Muscle of back (tissue), 11 donors: ENCODE results near the gene AVP. TPM values are rescaled to one million over a fixed set of nuclear protein-coding genes. Genes with fewer than 3 reads are reported as not detected.

Experiments
- DNase-seq, 3 donors: peaks; one replicate each; pipeline versions ENCODE4 v3.0.0 to v3.0.0-alpha.2; 2013
- polyA plus RNA-seq, 10 donors: library from polyadenylated mRNA; unstranded; fragments of 120-200 nt; gene quantifications; one replicate each; pipeline ENCODE4 v1.2.1, GENCODE V29; 2013; ENCODE audit not compliant: insufficient read length in 10 of 10

AVP gene
- polyA plus RNA-seq, 10 donors, result 0.26 to 0.45 (median 0.28) TPM; not detected in 7

DNA sequence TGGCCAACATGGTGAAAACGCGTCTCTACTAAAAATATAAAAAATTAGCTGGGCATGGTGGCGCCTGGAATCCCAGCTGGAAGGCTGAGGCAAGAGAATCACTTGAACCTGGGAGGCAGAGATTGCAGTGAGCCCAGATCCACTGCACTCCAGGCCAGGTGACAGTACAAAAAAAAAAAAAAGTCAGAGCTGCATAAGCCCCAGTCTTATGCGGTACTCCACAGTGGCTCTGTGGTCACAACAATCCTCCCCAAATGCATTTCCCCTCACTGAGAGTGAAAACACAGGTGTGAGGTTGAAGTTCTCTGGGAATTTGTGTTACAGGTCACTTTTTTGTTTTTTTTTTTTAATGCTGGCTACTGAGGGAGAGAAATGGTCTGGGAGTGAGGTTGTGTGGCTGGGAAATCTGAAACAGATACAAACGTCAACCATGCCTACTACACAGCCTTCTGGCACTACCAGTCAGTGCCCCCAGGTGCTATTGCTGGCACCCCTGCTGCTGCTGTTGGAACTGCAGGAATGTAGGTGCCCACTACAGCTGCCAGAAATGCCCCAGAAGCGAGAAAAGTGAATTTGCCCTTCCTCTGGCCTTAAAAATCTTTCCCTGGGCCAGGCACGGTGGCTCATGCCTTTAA is 33.0 kb downstream of the AVP start:
- DNase-seq, result no peak

DNA sequence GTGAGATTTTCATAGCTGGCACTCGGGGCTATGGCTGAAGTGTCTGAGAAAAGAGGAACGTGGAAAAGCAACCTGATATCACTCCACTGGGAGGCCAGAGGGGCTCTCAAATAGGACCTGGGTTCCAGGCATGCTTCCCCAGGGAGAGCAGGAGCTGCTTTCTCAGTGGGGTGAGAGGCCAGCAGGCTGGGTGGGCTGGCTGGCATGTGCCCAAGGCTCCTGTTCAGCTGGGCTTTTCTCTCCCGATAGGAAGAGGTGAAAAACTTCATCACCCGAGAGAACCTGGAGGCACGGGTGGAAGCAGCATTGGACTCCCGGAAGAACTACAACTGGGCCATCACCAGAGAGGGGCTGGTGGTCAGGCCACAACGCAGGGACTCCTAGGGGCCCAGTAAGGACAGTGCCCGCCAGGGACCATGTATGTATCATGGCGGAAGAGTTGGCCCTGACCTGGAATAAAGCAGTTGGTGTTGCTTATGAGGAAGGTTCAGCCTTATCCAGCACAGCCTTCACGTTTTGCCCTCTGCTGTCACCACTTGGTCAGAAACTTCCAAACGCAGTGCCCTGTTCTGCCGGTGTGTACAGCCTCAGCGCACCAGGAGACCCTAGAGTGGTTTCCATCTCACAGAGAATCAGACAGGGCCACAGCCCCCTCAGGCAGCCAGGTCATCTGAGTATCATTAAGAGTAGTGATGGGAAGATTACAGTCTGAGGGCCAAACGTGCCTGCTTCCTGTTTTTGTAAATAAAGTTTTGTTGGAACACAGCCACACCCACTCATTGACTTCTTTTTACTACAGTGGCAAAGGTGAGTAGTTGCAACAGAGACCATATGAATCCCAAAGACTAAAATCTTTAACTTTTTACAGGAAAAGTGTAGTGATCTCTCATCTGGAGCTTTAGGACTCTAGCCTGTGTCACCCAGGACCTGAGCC is 36.8 kb downstream of the AVP start:
- no peak for DNase-seq

DNA sequence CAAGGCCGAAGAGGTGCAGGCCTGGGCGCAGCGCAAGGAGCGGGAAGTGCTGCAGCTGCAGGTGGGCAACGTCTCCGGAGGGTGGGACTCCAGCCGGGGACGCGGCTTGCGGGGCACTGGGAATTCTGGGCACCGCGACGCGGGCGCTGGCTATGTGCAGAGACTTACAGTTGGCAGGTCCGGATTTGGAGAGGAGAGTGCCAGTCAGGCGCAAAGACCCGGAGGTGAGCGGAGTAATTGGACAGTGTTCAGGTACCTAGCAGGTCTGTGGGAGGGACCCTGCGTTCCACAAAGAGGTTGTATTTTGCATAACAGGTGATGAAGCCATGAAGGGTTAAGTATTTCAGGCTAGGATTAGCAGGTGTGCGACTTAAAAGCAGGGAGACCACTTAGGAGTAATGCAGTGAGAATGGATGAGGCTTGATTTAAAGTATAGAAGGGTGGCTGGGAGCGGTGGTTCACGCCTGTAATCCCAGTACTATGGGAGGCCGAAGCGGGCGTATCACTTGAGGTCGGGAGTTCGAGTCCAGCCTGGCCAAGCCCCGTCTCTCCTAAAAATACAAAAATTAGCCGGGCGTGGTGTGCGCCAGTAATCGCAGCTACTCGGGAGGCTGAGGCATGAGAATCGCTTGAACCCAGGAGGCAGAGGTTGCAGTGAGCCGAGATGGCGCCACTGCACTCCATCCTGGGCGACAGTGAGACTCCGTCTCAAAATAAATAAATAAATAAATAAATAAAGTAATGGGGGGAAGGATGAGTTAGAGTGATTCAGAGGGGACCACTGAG is 37.7 kb downstream of the AVP start:
- no peak for DNase-seq

DNA sequence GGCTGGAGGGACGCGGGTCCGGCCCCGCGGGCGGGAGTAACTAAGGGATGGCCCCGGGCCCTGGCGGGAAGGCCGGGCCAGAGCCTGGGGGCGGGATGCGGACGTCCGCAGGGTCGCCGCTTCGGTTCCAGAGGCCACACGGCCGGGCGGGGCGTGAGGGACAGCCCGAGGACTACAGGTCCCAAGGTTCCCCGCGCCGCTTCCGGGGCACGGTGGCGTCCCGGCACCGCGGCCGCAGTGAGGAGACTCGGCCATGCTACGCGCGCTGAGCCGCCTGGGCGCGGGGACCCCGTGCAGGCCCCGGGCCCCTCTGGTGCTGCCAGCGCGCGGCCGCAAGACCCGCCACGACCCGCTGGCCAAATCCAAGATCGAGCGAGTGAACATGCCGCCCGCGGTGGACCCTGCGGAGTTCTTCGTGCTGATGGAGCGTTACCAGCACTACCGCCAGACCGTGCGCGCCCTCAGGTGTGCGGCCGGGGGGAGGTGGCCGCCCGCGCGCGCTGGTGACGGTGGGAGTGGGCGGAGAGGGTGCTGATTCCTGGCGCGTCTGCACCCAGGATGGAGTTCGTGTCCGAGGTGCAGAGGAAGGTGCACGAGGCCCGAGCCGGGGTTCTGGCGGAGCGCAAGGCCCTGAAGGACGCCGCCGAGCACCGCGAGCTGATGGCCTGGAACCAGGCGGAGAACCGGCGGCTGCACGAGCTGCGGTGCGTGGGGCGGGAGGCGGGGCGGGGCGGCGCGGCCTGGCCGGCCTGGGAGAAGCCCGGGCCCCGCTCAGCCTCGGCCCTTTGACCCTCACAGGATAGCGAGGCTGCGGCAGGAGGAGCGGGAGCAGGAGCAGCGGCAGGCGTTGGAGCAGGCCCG is 38.5 kb downstream of the AVP start, which contains the start of gene MRPS26:
TSS of gene MRPS26 (plus strand) at position 237 of the 861 bp plus-strand sequence. CDS start at position 254, 17 bp downstream.
- DNase-seq, result peak; percentile 86 to 98 (median 95)

DNA sequence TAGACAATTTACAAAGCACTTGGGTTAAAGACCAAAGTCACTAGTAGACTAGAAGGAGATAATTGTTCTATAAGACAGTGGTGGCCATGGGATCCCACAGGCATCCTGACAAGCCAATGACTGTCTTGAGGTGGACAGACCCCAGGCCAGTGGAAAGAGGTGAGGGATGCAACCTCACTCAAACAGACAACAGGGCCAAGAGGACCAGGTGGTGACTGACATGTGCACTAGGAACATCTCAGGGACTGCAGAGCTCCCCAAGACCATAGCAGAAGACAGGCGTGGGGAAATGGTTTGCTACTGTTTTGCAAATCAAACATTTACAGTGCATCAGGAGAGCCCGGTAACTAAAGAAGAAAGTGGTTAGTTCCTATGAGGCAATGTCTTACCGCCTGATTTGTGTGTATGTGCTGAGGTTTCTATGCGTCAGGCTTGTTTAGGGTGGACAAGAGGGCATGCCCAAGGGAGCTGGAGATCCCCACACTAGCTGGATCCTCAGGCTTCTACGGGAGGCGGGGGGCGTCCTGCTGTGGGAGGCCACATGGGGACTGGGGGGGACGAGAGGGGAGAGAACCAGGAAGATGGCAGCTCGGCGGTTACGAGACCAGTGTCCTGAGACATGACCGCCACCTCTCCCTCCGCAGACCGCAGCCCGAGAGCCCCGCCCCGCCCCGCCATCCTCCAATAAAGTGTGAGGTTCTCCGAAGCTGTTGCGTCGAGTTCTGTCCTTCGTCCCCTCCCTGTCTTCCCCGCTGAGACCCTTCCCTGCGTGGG is 39.3 kb downstream of the AVP start:
- DNase-seq, result peak in 1 of 3 donors; percentile 20

DNA sequence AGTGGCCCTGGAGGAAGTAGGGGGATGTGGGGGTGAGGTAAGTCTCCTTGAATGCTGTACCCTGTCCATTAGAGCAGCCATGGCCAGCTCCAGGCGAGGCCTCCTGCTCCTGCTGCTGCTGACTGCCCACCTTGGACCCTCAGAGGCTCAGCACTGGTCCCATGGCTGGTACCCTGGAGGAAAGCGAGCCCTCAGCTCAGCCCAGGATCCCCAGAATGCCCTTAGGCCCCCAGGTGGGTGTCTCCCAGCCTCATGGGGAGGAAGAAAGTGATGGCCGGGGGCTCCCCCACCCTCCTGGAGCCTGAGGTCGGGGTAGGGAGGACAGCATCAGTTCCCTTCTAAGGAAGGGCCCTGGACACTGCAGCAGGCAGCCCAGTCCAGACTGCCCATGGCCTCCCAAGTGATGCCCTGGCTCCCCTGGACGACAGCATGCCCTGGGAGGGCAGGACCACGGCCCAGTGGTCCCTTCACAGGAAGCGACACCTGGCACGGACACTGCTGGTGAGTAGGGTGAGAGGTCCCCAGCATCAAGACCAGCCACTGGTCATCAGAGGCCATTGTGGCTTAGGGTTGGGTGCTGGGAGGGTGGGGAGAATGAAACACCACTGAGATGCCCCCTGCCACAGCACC is 40.1 kb downstream of the AVP start:
- peak in 1 of 3 donors; percentile 18 for DNase-seq

DNA sequence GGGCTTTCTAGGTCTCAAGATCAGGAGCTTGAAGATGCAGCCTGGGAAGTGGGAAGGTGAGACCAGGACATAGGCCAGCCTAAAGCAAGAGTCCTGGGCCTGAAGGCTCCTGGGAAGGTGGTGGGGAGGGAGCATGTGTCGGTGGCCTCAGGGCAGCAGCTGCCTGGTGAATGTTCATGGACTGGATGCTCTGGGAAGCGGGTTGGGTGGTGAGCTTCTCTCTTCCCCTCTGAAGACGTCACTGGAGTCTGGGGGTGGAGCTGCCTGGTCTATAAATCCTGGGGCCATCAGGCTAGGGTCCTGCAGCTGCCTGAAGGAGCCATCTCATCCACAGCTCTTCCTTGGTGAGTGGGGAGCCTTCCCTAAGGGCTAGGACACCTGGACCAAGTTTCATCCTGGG is 41.2 kb downstream of the AVP start, which contains the start of gene GNRH2:
TSS of gene GNRH2 (plus strand) at position 301 of the 400 bp plus-strand sequence. CDS start 793 bp downstream, outside the sequence.
- DNase-seq, result peak in 1 of 3 donors; percentile 21

DNA sequence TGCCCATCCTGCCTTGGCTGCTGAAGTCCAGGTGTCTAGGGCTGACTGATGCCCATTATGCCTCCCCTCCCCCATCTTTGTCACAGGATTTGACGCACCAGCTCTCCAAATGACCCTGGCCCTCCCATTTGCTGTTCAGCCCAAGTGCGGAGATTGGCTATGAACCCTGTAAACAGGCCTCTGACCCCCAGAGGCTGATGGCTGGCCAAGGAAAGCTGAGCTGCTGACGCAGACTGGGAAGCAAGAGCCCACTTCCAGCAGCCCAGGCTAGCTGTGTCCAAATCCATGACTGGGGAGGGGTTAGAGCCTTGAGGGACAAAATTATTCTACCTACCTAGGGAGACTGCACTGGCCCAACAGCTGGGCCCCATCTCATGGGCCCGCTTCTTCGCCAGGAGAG is 41.9 kb downstream of the AVP start:
- DNase-seq, result peak; percentile 27 to 80 (median 61)

DNA sequence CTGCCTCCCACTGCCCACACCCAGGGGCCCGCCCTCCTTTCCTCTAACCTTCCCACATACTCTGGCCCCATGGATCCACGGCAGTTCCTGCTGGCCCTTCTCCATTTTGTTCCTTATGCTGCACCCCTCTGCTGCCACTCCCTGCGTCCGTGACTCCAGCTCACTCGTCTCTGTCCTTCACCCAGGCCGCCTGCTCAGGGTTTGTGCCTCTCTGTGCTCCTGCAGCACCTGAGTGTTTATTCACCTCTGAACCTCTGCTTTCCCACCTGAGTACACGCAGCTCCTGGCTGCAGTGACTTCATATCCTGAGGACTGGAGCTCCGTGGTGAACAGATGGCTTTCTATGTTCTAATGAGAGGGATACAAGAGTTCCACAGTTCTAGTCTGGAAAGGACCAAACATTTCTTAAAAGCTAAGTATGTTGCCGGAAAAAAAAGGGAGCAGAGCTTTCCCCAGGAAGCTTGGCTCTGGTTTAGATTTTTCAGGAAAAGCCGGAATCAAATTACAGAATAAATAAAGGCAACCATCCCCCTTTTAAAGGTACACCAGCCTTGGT is 42.6 kb downstream of the AVP start:
- peak; percentile 34 to 68 (median 48) for DNase-seq

DNA sequence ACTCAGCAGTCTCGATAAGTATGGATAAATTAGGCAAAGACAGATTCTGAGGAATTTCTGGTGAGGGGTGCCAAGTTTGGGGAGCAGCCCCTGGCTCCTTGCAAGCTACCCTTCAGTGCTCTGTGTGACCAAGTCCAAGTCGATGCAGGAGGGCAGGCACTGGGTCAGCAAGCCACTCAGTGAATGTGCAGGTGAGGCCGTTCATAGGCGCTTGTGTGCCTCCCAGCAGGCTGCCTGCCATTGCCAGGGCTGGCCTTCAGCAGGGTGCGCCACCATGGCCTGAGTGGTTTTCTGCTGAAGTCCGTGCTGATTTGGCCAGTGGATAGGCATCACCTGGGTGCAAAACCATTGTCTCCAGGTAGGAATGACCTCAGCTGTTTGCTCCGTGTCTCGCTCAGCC is 44.4 kb downstream of the AVP start:
- no peak for DNase-seq

DNA sequence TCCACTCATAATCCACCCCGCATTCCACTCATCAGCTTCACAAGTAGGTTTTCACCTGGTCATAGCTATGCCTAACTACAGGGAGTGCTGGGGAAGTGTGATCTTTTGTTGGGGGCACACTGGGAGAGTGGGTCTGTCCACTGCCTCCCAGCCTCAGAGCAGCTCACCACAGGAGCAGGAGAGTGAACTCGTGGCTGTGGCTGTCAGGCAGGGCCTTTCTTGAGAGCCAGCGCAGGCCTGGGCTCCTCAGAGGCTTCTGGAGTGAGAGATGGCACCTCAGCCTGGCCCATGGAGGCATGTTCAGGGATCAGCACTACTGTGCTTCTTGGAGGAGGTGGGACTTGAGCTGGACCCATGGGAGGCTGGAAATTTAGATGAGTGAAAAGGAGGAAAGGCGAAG is 45.1 kb downstream of the AVP start:
- DNase-seq, result no peak

DNA sequence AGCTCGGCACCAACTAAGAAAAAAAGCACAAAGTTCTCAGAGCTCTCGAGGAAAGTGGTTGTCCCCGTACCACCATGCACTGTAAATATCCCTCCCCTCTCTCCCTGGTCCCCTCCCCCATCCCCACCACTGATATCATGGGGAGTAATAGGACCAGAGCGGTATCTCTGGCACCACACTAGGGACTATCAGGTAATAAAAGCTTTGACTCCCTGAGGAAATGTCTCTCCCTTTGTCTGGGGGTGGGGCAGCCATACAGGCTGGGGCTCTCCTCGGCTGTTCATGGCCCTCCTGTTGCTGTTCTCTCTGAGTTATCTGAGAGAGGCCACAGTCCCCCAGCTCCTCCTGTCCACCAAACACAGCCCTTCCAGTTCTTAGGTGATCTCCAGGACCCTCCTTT is 46.1 kb downstream of the AVP start:
- no peak for DNase-seq

DNA sequence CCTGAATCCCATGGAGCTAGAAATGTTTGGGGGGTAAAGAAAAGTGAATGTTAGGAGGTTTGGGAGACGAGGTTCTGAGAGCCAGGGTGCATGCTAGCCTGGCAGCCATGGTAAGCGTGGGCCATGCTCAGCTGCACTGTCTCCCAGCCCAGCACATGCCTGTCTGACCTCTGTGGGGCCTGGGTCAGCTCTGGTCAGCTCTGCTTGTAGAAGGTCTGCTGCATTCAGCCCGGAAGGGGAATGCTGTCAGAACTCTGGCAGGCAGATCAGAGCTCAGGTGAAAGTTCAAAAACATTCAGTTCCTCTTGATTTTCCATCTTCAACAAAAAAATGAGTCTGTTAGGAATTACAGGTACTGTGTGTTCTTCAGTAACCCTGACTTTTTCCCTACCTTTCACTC is 46.9 kb downstream of the AVP start:
- DNase-seq, result no peak

DNA sequence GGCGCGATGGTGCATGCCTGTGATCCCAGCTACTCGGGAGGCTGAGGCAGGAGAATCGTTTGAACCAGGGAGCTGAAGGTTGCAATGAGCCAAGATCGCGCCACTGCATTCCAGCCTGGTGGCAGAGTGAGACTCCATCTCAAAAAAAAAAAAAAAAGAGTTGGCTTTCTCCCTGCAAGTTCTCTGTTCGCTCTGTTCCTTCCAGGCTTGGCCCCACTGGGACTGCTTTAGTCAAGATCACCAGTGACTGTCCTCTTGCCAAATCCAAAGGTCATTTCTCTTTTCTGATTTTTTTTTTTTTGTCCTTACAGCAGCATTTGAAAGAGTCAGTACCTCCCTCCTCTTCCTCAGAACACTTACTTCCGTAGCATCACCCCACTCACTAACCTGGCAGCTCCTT is 51.9 kb downstream of the AVP start:
- DNase-seq, result no peak

Other genes starting within 250 kb of the AVP start
- gene PCED1A, start 244.1 kb downstream of the AVP start, polyA plus RNA-seq, result 10 to 100 TPM; 19.9 to 37.6 (median 26.2) TPM
- gene VPS16, start 244.0 kb downstream of the AVP start, polyA plus RNA-seq, result 10 to 100 TPM; 19.1 to 24.9 (median 23.3) TPM
- 10 to 100 TPM; 41.8 to 59.8 (median 52.2) TPM for gene PTPRA, start 211.2 kb downstream of the AVP start, polyA plus RNA-seq
- under 1 TPM in 5 of 10 donors, not detected in 5; 0.16 to 0.46 (median 0.27) TPM for gene GNRH2, start 41.1 kb downstream of the AVP start, polyA plus RNA-seq
- 10 to 100 TPM; 25.0 to 43.8 (median 32.2) TPM for gene MRPS26, start 38.7 kb downstream of the AVP start, polyA plus RNA-seq
- 1 to 10 TPM in 1 of 10 donors, under 1 TPM in 6, not detected in 3; 0.35 to 1.3 (median 0.74) TPM for gene OXT, start 13.1 kb downstream of the AVP start, polyA plus RNA-seq
- 10 to 100 TPM in 9 of 10 donors, 1 to 10 TPM in 1; 8.9 to 12.8 (median 10.8) TPM for gene FASTKD5, start 75.1 kb upstream of the AVP start, polyA plus RNA-seq
- gene UBOX5, start 75.1 kb upstream of the AVP start, polyA plus RNA-seq, result 1 to 10 TPM; 5.2 to 9.1 (median 7.0) TPM
- 1 to 10 TPM; 2.6 to 4.3 (median 3.3) TPM for gene LZTS3, start 88.8 kb upstream of the AVP start, polyA plus RNA-seq
- gene DDRGK1, start 120.0 kb upstream of the AVP start, polyA plus RNA-seq, result 10 to 100 TPM; 23.7 to 33.4 (median 26.6) TPM
- gene ITPA, start 124.8 kb upstream of the AVP start, polyA plus RNA-seq, result 10 to 100 TPM; 28.9 to 46.7 (median 40.6) TPM
- 1 to 10 TPM in 4 of 10 donors, under 1 TPM in 6; 0.44 to 1.5 (median 0.87) TPM for gene SLC4A11, start 154.5 kb upstream of the AVP start, polyA plus RNA-seq